Ramos (cell line): ENCODE measurements around the gene SSC4D.

ENCODE experiments used
- in situ Hi-C: fragments of 300-500 bp; cut with MboI; formaldehyde crosslinking; loops from one replicate; pipeline ENCODE4 v1.14.3; 2022; ENCODE audit warnings: low sequenced_read_pairs; ENCODE audit not compliant: unreplicated experiment

SSC4D gene

DNA sequence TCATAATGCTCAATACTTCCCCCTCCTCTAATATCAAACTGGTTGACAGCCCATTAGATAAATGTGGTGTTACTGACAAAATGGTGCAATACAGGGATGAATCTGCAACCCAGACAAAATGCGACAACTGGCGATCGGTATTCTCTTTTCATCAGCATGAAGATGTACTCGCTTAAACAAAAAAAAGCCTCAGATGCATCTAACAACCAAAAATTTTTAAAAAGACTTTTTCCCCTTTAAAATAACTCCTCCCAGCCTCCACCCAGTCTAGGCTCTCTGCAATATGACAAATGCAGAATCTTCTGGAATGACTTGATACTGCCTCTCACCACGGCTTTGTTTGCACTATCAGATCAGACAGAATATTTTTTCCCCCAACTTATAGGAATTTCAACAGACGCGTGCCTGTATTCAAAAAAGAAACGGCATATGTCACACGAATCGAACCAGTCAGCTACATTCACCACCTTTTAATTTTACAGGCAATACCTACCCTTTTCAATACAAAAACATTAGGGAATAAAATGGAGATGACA, 52.0 kb downstream of the SSC4D start:
- in situ Hi-C loops = no loop called here

DNA sequence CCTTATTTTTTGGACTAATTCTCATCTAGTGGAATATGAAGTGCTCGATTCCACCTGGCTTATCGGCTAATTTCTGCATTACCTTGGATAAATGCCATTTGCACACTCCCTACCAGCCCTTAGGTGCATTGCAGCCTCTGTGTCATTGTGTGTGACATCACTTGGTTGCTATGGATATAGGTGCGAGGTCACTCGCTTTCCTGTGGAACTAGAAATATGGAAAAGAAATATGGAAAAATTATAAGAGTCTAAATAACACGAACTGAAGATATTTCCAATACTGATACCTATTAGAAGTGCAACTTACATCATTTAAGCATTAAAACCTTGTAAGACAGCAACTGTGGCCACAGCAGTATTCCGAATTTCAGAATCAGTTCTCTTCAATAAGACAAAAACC, 52.7 kb downstream of the SSC4D start:
- in situ Hi-C loops = no loop called here

DNA sequence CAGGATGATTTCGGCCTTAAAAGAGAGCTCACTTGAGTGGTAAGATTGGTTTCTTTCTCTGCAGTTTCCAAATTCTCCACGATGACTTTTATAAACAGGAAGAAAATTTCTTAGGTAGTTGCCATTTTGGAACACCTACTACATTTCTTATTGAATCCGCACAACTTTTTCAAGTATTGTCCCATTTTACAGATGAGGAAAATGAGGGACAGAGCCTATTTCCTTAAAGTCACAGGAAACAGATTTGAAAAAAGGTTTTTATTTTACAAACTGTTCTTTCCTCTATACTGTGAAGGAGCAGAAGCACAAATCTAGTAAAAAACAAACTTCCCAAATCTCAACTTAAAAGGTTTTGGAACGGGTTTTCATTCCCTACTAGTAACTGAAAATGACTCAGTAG, 53.4 kb downstream of the SSC4D start:
- in situ Hi-C loops = no loop called here

DNA sequence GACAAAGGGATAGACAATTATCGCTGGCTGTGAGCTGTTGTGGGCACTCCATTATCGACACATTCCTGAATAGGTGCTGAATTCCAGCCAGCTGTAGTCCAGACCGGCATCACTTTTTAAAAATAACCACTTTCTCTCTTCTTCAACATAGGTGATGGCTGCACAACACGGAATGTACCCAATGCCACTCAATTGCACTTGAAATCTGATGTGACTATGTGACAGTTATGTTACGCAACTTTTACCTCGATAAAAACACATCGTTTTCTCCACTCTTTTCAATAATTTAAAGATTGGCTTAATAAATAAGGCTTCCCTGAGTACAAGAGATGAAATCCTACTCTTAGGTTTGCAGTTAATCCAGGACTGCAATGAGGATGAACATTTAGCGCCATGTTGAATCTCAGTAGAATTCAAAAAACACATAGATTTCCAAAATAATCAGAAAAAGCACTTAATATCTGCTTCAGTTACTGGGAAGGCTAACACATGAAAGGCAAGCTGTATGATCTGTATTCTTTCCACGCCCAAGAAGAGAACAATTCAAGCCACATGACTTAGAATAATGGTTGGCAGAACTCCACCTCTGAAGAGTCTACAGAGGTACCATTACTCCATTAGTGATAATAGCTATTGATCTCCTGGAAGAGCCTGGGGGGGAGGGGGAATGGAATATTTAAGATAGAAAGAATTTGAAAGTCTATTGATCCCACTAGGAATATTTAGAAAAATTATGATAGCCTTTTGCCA, 54.3 kb downstream of the SSC4D start:
- in situ Hi-C loops = no loop called here

DNA sequence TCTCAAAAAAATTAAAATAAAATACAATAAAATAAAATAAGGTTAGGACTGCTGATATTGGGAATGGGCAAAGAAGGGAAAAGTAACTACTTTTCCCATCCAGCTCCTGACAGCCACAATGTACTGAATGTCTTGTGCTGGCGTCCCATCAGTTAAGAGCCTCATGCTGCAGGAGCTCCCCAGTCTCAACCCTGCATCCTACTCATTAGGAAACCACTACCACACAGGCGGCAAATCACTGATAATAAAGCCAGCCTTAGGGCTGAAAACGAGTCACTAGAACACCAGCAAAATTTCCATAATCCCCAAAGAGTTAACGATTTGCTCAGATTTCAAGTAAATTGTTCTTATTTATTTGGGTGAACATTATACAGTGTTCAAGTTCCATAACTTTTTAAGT, 55.0 kb downstream of the SSC4D start:
- in situ Hi-C loops = no loop called here

DNA sequence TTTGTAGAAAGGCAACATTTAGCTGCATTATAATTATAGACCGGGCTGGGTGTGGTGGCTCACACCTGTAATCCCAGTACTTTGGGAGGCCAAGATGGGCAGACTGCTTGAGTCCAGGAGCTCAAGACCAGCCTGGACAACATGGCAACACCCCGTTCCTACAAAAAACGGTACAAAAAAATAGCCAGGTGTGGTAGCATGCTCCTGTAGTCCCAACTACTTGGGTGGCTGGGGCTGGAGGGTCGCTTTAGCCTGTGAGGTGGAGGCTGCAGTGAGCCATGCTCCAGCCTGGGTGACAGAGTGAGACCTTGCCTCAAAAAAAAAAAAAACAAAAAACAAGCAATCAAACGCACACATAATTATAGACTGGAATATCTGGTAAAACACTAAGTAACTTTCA, 55.8 kb downstream of the SSC4D start:
- in situ Hi-C loops = no loop called here

DNA sequence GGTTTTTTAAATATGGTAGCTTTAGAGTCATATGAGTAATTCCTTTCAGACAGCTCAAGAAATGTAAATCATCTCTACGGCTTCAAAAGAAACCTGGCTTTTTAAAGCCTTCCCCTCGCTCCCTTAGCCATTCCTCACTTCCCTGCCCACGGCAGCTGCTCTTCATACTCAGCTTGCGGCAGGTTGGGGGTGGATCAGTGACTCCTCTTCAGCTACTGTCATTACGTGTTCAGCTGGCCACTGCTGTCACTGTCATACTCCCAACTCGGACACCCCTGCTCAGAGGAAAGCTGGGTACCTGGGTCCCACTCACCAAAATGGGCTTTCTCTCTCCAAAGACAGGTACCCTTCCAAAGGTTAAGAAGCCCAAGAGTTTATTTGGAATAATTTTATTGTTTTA, 57.3 kb downstream of the SSC4D start:
- in situ Hi-C loops = no loop called here

DNA sequence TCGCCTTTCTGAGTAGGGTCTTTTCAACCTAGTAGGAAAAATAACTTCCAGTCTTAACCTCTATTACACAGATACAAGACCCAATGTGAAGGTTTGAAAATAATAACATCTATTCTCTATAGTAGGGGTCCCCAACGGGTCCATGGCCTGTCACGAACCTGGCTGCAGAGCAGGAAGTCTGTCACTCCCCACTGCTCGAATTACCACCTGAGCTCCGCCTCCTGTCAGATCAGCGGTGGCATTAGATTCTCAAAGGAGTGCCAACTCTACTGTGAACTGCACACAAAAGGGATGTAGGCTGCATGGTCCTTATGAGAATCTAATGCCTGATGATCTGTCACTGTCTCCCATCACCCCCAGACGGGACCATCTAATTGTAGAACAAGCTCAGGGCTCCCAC, 58.1 kb downstream of the SSC4D start:
- in situ Hi-C loops = no loop called here

DNA sequence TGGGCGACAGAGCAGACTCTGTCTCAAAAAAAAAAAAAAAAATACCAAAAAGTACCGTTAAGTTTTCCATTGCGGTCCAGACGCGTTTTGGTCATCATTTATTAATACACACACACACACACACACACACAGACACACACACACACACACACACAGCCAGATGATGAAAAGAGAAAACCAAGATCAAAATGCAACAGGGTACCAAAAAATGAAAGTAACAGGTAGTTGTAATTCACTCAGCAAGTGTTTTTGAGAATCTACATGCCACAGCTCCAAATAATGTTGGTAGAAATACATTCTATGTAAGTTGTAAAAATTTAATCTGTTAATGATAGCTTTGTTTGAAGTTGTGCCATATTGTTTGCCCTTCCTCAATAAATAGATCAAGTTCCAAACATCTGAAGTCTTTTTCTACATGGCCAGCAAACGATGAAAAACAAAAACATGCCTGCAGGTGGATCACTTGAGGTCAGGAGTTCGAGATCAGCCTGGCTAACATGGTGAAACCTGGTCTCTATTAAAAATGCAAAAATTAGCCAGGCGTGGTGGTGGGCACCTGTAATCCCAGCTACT, 60.1 kb downstream of the SSC4D start:
- in situ Hi-C loops = no loop called here

DNA sequence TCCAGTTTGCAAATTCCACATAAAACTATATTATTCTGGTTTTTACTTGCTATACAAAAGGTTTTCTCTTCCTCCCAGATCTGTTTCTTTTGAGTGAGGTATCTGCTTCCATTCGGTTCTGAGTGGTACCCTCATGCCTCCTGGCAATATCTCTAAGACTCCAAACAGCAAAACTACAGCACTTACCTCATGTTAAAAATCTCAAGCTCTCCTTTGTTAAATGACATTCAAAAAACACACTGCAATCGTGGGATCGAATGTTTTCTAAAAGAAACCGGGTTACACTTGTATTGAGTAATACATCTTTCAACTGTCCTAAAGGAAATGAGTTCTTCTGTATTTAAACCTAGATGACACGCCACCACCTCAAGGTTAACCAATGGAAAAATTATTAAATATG, 61.8 kb downstream of the SSC4D start:
- in situ Hi-C loops = no loop called here

DNA sequence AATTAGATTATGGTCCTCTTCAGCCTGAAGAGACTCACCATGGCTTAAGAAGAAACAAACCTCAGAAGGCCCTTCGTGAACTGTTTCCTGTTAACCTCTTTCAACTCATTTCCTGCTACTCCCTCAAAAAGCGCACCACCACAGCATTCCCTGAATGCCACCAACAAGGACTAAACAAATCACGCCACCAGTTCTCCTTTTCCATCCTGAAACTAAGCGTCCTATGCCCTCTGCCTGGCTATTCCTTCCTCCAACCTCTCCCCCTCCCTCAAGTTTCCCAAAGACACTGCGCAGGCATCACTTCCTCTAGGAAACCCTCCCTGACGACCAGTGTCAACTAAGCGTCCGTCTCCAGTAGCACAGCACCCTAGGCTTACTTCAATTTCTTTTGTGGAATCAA, 62.7 kb downstream of the SSC4D start:
- in situ Hi-C loops = no loop called here

DNA sequence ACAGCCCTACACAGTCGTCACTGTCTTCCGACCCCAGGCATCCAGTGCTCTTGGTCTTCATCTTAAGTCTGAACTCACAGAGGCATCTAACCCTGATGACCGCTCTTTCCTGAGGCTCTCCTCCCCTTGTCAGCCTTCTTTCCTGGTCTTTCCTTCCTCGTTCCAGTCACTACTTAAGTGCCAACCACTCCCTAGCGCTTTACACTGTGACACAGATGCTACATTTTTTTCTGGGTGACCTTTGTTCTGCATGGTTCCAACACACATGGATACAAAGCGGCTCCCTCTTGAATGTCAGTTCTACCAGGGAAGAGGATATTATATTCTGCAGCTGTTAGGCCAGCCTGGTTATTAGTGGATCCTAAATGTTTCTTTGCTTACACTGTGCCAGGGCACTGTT, 63.4 kb downstream of the SSC4D start:
- in situ Hi-C loops = no loop called here

DNA sequence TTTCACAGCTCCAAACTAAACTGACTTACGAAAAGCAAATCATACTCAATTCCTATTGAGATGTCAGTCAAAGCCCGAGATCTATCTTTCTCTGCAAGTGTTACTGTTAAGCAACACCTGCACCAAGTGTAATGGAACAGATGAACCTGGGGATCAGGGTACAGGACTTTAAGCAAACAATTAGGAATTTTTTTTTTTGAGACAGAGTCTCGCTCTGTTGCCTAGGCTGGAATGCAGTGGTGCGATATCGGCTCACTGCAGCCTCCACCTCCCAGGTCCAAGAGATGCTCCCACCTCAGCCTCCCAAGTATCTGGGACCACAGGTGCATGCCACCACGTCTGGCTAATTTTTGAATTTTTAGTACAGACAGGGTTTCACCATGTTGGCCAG, 65.6 kb downstream of the SSC4D start:
- in situ Hi-C loops = no loop called here

DNA sequence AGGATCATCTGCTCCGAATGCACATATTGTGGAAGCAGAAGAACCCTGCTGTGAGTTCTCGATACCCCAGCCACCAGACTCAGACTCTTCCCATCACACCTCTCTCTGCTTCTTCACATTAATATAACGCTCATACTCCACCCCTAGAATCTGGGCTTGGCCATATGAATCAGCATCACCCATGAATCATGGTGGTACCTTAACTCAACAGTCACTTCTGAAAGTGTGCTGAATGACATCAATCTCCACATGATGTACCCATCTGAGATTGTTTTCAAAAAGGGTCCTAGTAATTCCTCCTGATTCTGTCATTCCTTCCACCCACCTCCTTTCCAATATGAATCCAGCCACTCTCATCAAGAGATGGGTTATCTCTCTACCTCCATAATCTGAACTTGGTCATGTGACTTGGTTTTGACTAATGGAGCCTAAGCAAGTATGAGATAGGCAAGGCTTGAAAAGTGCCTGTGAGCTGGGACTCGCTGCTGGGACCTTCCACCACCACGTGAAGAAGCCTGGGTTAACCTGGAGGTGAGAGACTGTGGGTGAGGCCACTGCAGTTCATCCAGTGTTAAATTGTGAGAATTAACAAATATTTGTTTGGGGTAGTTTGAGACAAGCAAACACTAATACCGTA, 66.1 kb downstream of the SSC4D start:
- in situ Hi-C loops = no loop called here

DNA sequence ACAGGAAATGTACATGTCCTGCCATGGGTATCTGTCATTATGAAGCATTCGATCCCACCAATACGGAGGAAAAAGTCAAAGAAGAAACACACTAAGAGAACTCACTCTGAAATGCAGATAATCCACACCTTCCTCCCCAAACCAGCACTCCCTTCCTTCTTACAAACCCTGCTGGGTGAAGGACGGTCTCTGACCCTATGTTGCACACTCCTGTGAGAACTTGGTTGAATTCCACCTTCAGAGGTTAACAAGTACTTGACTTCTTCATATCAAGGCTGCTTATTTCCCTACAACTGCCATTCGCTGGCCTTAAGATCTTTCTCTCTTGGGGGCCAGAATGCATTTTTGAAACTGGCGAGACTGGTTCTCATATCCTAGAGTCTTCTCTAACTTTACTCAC, 67.3 kb downstream of the SSC4D start:
- in situ Hi-C loops = no loop called here

DNA sequence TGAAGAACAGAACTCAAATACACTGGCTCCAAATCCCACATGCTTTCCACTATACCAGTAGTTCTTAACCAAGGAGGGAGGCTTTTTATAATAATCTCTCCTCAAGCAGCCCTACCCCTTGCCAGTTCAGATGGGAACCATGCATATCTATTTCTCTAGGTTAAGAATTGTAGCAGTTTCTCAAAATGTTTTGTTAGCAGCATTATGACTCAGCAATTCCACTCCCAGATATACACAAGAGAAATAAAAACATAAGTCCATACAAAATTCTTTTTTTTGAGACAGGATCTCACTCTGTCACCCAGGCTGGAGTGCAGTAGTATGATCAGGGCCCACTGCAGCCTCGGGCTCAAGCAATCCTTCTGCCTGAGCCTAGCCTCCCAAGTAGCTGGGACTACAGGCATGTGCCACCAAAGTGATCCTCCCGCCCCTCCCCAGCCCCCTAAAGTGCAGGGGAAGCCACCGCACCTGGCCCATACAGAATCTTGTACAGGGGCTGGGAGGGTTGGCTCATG, 68.8 kb downstream of the SSC4D start:
- in situ Hi-C loops = no loop called here
